Mesodermal cell (in vitro differentiated cells): Measurements from ENCODE around the gene GALM.
"Not testable (repeated sequence)": the region's sequence is repeated elsewhere in the genome, so short reads cannot be mapped to it uniquely, and the experiment has no call there.

Source experiments
- H3K27ac ChIP-seq: 2 replicates; pipeline ENCODE4 v1.7.0; 2013; ENCODE audit warnings: mild to moderate bottlenecking, low read depth, low read length, moderate library complexity; ENCODE audit not compliant: severe bottlenecking
- H3K36me3 ChIP-seq: 2 replicates; pipeline ENCODE4 v1.7.1; 2013; ENCODE audit warnings: mild to moderate bottlenecking, low read length, moderate library complexity; ENCODE audit not compliant: control insufficient read depth, insufficient read depth
- H3K4me1 ChIP-seq: one replicate; pipeline ENCODE4 v1.7.1; 2013; ENCODE audit warnings: mild to moderate bottlenecking, low read length; ENCODE audit not compliant: insufficient read depth, control insufficient read depth, poor library complexity, severe bottlenecking
- H3K4me3 ChIP-seq: 2 replicates; pipeline ENCODE4 v1.7.0; 2013; ENCODE audit warnings: low read length, control low read depth, mild to moderate bottlenecking; ENCODE audit not compliant: insufficient read depth, poor library complexity, severe bottlenecking; ENCODE audit errors: extremely low read depth
- H3K9me3 ChIP-seq: 2 replicates; pipeline ENCODE4 v1.7.1; 2013; ENCODE audit warnings: mild to moderate bottlenecking, low read length, moderate library complexity; ENCODE audit not compliant: control insufficient read depth
- WGBS, 2 experiments: methylation state at CpG; one replicate each; pipeline ENCODE4 v1.1.5; 2013; ENCODE audit warnings: missing lambda C conversion rate in 2 of 2; ENCODE audit not compliant: insufficient coverage in 2 of 2; 5-methylcytosine and 5-hydroxymethylcytosine counted together

The GALM gene

DNA sequence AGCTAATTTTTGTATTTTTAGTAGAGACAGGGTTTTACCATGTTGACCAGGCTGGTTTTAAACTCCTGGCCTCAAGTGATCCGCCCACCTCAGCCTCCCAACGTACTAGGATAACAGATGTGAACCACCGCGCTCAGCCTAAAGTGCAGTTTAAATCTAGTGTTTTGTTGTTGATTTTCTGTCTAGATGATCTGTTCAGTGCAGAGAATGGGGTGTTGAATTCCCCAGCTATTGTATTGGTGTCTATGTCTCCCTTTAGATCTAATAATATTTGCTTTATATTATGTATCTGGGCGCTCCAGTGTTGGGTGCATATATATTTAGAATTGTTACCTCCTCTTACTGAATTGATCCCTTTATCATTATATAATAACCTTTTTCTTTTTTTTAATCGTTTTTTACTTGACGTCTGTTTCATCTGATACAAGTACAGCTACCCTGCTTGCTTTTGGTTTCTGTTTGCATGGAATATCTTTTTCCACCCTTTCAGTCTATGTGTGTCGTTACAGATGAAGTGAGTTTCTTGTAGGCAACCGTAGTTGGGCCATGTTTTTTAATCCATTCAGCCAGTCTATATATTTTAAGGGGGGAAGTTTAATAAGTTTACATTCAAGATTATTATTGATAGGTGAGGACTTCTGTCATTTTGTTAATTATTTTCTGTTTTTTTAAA, 34.3 kb downstream of the GALM start:
- Histone ChIP-seq H3K36me3 (no peaks in the 10 kb centered on the region), H3K4me3 (no peak overlapping the region), H3K9me3 (no peaks in the 10 kb centered on the region), H3K27ac (no peak overlapping the region), H3K4me1 (peaks cover 9% of the 10 kb centered on the region)
- 89% methylated on average over 3 of the region's 9 CpGs; no CpG with 5 or more reads in 1 of the 2 experiments for WGBS, 2 experiments

DNA sequence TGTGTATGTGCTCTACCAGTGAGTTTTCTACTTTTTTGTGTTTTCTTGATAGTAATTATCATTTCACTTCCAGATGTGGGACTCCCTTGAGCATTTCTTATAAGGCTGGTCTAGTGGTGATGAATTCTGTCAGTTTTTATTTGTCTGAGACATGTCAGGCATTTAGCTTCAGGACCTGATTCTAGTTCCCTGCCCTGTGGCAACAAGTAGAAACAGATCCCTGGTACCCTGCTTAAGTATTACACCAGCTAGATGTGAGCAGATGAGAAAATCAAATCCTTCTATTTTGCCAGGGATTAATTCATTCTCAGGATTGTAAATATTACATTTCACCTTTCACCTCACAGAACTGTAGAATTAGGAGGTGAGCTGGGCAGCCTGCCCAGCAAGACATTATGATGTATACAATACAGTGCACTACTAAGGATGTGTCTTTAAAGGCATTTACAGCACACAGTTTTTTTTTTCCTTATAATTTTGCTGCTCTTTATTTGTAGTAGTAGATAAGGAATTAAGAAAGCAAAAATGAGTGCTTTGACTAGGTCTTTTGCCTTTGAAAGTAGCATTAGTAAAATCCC, 35.1 kb downstream of the GALM start:
- no peaks in the 10 kb centered on the region for H3K36me3 ChIP-seq
- no peak overlapping the region for H3K27ac ChIP-seq
- H3K9me3 ChIP-seq, result no peaks in the 10 kb centered on the region
- no peak overlapping the region for H3K4me3 ChIP-seq
- H3K4me1 ChIP-seq, result peaks cover 9% of the 10 kb centered on the region

DNA sequence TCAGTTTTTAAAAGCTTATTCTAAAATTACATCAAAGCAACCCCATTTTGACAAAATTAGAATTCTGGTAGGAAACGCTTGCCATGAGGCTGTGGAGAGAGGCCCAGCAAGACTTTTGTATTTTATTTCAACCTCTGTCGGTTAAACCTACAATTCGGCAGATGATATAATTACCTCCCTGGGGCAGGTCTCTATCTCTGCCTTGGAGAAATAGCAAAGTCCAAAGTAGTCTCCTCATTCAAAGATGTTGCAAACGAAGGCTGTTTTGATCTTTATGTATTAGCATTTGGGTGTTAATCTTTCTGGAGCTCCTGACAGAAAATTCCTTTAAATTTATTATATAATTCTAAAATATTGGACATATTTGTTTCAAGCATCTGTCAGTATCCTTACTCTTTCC, 35.6 kb downstream of the GALM start:
- H3K4me1 ChIP-seq, result peaks cover 9% of the 10 kb centered on the region
- no peak overlapping the region for H3K4me3 ChIP-seq
- 86 to 93% methylated on average over 1 to 3 of the region's 4 CpGs for WGBS, 2 experiments
- H3K9me3 ChIP-seq, result no peaks in the 10 kb centered on the region
- no peaks in the 10 kb centered on the region for H3K36me3 ChIP-seq
- H3K27ac ChIP-seq, result no peak overlapping the region

DNA sequence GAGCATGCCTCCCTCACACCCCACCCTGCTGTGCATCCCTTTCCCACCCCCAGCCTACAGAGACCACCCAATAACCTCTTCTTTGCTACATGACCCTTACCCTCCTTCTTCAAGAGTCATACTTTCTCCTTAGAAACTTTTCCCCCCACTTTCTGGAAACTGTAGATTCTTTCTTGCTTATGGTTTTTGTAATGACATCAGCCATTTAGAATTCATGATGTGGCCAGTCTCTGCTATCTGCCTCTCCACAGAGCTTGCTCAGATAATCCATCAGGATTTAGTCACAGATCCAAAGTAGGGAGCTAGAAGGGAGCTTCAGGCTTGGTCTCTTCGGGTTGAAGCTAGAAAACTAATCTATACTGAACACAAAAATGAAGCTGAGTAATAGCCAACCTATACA, 36.5 kb downstream of the GALM start:
- Histone ChIP-seq H3K4me1 (peaks cover 9% of the 10 kb centered on the region), H3K4me3 (no peak overlapping the region), H3K27ac (peak overlapping the region; percentile 57), H3K36me3 (no peaks in the 10 kb centered on the region), H3K9me3 (no peaks in the 10 kb centered on the region)
- no CpG with 5 or more reads among the region's 1 CpG for WGBS, 2 experiments

DNA sequence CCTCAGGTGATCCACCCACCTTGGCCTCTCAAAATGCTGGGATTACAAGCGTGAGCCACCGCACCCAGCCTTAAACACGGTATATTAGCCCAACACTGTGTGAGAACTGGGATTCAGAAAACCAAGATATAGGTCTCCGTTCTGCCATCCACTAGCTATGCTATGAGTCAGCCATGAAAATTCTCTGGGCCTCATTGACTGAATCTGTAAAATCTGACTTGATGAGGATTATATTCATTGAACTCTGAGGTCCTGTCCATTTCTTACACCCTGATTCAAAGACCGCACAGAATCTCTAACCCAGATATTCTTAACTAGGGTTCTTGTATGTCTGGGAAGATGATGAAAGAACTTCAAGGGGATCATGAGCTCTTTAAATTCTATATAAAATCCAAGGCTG, 37.4 kb downstream of the GALM start:
- not testable (repeated sequence) for H3K27ac ChIP-seq, H3K4me3 ChIP-seq, H3K4me1 ChIP-seq, H3K9me3 ChIP-seq, H3K36me3 ChIP-seq
- 94 to 100% methylated on average over 4 of the region's 5 CpGs for WGBS, 2 experiments

DNA sequence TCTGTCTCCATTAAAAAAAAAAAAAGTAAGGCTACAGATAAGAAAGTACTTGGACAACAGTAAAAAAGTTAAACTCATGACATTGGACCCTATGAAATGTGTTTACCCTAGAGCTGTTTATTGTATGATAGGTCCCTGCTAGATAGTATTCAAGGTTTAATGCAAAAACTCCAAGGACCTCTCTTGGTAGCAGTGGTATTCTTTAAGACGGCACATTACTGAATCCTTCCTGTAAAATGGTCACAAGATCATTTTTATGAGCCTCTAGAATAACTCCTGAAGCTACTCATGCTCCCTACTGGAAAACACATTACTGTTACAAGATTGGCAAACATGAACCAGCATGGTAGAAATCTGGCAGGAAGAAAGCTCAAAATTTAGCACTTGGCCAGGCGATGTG, 38.8 kb downstream of the GALM start:
- 88 to 100% methylated on average over 2 of the region's 2 CpGs for WGBS, 2 experiments
- Histone ChIP-seq H3K4me3 (no peak overlapping the region), H3K27ac (no peak overlapping the region), H3K4me1 (peaks cover 9% of the 10 kb centered on the region), H3K9me3 (no peaks in the 10 kb centered on the region), H3K36me3 (no peaks in the 10 kb centered on the region)

DNA sequence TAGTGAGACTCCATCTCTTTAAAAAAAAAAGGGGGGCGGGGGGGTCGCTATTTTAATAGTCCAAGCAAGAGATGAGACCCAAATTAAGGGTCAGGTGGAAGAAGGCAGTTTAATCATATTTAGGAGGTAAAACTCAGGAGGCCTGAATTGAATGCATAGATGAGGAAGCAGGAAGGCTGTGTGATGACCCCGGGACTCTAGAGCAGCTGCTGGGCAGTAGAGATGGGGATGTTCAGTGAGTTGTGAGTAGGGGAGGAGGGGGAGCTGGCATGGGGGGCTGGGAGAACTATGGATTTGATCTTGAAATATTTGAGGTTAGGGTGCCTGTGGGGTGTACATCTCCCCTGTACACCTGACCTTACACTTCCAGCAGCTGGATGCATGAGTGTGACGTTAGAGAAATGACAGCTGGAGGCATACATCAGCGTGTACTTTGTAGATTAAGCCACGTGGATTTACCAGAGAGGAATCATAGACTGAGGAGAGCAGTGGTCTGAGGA, 41.0 kb downstream of the GALM start:
- peaks cover 8% of the 10 kb centered on the region for H3K4me1 ChIP-seq
- no peak overlapping the region for H3K4me3 ChIP-seq
- no peak overlapping the region for H3K27ac ChIP-seq
- no peaks in the 10 kb centered on the region for H3K9me3 ChIP-seq
- H3K36me3 ChIP-seq, result no peaks in the 10 kb centered on the region
- 88 to 91% methylated on average over 3 to 6 of the region's 6 CpGs for WGBS, 2 experiments

DNA sequence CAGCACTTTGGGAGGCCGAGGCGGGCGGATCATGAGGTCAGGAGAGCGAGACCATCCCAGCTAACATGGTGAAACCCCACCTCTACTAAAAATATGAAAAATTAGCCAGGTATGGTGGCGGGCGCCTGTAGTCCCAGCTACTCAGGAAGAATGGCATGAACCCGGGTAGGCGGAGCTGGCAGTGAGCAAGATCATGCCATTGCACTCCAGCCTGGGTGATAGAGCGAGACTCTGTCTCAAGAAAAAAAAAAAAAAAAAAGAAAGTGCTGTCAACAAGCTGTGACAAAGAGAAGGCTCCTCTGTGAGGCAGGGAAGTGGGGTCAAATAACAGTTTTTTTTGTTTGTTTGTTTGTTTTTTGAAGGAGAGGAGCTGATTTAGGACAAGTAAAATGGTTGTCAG, 42.6 kb downstream of the GALM start:
- not testable (repeated sequence) for H3K36me3 ChIP-seq, H3K9me3 ChIP-seq, H3K4me3 ChIP-seq, H3K4me1 ChIP-seq, H3K27ac ChIP-seq
- WGBS, 2 experiments, result 77 to 90% methylated on average over 6 to 9 of the region's 9 CpGs

DNA sequence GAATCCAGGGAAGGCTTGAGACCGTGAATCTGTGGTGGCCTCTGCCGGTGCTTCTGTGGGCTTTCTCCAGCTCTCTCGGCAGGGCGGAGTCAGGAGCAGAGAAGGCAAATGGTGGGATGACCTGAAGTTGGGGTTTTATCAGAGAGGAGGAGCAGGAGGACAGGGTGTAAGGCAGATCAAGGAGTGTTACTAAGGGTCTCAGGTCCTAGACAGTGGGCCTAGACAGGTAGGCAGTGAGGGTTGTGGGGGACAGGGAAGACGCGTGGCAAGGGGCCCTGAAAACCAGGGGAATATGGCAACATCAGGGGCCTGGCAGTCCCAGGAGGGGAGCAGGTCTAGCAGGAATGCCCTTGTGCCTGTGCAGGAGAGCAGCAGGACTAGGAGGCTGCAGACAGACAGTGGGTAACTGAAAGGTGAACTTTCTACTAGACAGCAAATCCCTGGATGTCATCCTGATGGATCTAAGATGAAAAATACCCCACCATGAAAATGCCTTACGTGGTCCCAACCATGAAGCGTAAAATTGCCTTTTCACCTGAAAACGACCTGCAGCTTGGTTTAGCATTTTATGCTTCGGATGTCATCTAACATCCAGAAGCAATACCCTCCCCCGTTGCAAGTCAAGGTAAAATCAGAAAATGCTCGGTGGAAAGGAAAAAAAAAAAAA, 43.1 kb downstream of the GALM start:
- Histone ChIP-seq H3K27ac (no peak overlapping the region), H3K4me1 (no peaks in the 10 kb centered on the region), H3K4me3 (no peak overlapping the region), H3K36me3 (peaks cover 3% of the 10 kb centered on the region), H3K9me3 (no peaks in the 10 kb centered on the region)
- 79 to 83% methylated on average over 8 to 10 of the region's 12 CpGs for WGBS, 2 experiments

DNA sequence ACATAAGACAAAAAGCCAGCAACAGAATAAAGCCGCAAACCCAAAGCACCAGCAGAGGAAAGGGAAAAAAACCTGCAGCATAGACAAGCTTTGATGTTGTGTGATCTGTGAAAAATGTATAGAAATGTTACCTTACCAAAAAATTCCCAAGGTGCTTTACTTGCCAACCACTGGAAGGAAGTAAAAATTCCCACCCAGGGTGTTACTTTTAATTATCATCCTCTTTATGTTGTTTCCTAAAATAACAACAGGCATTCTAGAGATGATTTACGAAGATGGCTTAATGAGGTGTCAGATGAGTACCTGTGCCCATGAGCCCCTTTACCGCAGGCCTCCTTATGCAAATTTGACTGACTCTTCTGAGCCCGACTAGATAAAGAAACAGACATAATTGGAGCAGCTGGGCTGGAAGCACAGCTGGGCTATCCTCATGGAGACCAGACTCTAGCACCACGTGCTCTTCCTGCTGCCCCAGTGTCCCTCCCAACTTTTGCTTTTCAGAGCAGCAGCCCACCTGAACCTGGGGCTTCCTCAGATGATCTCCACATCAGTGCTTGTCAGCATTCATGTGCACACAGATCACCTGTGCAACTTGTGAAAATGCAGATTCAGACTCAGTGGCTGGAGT, 43.8 kb downstream of the GALM start:
- no peak overlapping the region for H3K27ac ChIP-seq
- H3K36me3 ChIP-seq, result peaks cover 3% of the 10 kb centered on the region
- H3K9me3 ChIP-seq, result no peaks in the 10 kb centered on the region
- no peaks in the 10 kb centered on the region for H3K4me1 ChIP-seq
- H3K4me3 ChIP-seq, result no peak overlapping the region
- WGBS, 2 experiments, result 43 to 66% methylated on average over 3 of the region's 5 CpGs

DNA sequence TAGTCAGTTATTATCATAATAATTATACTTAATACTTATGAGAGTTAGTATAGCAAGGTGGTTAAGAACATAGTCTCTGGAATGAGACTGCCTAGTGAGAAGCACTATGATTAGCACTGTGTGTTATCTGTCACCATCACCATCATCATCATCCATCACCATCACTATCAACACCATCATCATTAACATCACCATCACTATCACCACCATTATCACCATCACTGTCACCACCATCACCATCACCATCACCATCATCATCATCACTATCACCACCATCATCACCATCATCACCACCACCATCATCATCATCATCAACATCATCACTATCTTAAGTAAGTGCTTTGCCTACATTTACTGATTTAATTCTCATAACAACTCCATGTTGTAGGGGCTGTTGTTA, 45.6 kb downstream of the GALM start:
- no peak overlapping the region for H3K27ac ChIP-seq
- H3K9me3 ChIP-seq, result no peaks in the 10 kb centered on the region
- H3K4me1 ChIP-seq, result no peaks in the 10 kb centered on the region
- peaks cover 3% of the 10 kb centered on the region for H3K36me3 ChIP-seq
- no peak overlapping the region for H3K4me3 ChIP-seq
